NCI-H748 treated with DMSO at 0.1 percent for 48 hours (cell line): ENCODE data around the gene PON1.

Source experiments
- DNase-seq: peaks from one replicate; lab custom pipeline; 2025; lab: John Stamatoyannopoulos, UW

PON1 gene

DNA sequence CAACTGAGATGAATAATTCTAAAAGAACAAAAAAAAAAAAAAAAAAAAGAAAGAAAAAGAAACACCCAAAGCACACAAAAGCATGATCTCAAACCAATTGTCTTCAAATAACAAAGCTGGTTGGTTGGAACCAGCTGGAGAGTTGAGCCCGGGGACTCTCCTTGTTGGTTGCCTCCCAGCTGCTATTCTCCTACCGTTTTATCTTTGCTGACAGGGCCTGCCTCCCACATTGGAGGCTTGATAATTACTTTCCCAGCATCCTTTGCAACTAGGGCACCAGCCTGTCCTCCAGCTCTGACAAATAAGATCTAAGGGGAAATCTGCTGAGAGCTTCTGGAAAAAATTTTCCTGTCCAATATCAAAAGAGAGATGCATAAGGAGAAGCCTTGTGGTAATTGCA is 6.8 kb downstream of the PON1 start:
- no peak for DNase-seq

DNA sequence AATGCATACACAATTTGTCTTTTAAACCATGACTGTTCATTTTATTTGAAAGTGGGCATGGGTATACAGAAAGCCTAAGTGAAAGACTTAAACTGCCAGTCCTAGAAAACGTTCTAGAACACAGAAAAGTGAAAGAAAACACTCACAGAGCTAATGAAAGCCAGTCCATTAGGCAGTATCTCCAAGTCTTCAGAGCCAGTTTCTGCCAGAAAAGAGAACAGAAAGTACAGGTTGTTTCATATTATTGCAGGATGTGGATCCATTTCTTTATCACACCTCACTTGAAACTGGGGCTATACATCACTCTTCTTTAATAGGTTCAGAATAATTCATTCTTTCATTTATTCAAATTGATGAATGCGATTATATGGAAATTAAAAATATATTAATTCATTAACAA is 7.7 kb downstream of the PON1 start:
- no peak for DNase-seq

DNA sequence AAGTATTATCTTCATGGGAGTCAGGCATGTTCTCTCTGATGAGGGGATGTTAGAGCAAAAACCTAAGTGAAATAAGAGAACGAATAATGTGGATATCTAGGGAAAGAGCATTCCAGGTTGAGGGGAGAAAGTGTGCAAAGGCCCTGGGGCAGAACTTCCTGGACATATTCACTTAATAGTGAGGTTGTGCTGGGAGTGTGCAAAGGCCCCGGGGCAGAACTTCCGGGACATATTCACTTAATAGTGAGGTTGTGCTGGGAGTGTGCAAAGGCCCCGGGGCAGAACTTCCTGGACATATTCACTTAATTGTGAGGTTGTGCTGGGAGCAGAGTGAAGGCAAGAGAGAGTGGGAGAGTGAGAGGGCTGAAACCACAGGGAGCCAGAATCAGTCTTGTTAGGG is 11.8 kb downstream of the PON1 start:
- no peak for DNase-seq

DNA sequence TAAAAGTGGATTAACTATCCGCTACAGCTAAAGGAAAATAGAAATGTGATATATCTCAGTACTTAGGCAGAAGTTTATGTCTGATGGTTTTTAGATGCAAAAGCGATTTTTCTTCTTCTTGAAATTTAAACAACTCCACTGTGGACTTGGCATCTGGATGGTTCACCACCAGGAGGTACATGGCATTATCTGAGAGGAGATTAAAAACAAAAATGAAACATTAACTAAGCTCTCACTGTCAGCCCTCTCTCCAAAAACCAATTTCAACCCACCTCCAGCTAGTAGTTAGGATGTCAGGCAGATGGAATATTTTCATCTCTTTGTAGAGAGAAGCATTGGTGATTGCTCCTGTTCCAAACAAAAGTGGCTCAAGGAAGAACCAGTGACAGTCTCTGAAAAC is 12.9 kb downstream of the PON1 start:
- DNase-seq: no peak

DNA sequence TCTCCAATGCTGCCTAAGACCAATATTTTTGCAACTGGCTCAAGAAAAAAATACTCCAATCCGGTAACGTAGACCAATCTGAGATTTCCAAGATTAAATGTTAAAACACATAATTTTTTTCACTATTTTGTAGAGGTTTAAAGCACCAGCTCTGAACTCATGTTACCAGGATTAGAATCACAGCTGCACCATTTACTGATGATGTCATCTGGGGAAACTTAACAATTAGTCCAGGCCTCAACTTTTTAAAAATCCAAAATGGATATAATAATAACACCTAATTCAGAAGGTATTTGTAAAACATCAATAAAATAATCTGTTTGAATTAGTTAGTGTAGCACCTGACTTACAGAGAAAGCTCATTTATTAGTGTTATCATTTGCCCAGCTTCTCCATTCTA is 14.4 kb downstream of the PON1 start:
- DNase-seq: no peak

DNA sequence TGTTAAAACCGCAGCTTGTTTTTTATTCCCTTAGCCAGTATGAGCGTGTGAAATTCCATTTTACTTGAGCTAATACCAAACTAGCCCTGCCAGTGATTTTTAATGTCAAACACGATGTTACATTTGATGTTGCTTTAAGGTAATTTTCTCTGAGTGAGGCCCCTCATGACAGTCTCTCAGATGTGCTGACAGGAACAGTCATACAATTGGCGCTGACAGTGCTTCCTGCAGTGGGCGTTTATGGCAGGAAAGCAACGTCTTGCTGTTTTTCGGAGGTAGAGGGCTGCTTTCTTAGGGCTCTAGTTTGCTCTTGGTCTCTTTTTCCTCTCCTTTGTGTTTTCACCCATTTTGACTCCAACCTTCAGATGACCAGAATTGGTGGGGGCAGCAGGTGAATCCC is 19.3 kb downstream of the PON1 start:
- no peak for DNase-seq

DNA sequence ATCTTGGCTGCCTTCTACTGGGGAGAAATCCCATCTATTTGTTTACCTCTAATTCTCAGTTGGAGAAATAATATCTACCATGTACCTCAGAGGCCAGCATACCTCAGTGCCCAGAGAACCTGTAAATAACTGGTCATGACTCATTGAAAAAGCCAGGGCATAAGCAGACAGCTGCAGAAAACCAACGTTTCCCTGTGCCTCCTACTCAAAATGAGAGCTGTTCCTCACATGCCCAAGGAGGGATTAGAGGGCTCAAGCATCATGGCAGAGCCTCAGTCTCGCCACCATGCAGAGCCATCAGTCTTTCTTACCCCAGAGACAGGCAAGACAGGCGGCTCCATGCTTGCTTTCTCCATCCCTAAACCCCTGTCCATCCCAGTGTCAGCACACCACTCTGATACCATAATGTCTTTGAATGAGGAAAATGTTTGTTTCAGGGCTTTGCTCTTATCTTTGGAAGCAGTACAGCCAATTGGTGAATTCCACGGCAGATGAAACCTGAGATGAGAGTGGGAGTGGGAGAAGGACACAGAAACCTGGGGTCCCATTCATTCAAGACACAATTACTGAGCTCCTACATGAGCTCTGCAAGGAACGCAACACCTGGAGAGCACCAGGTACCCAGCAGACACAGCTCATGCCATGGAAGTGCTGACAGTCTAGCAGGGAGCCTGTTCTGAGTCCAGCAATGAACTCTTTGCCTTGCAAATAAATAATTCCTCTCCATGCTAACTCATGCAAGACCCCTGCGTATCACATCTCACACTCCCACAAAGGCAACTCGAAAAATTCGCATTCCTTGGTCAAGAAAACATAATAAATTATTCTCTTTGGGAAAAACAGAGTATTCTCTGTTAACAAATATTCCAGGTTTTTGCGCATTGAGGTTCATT is 21.1 kb downstream of the PON1 start:
- no peak for DNase-seq

DNA sequence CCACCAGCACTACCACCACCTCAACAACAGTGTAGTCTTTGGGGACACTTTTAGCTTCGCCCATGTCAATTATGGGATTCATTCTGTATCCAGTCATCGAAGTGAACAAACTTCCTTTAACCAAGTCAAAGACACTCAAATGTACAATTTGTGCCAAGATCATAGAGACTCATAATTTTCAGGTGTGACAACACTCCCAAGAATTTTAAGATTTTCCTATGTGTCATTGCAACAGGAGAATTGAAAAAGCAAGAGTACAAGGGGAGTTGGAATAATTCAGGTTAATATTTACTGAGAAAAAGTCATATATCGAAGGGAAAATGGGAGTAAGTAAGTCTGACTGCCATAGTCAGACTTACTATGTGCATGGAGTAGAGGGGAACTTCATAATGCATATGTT is 26.2 kb downstream of the PON1 start:
- no peak for DNase-seq

DNA sequence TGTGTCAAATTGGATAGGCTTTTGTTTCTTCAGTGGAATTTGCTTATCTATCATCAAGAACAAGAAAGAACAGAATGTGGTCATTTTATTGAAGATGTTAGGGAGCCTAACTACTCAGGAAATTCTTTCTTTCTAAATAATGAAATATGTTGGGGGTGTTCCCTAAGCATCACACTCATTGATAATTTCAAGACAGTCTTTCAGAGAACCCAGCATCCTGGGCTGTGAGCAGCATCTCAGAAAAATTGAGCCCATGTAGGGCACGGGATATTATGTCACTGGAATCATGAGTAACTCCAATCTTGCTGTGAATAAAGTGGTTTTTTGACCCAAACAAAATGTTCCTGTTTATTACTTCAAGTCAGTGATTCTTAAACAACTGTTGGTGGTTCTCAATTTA is 27.3 kb downstream of the PON1 start:
- DNase-seq: no peak

DNA sequence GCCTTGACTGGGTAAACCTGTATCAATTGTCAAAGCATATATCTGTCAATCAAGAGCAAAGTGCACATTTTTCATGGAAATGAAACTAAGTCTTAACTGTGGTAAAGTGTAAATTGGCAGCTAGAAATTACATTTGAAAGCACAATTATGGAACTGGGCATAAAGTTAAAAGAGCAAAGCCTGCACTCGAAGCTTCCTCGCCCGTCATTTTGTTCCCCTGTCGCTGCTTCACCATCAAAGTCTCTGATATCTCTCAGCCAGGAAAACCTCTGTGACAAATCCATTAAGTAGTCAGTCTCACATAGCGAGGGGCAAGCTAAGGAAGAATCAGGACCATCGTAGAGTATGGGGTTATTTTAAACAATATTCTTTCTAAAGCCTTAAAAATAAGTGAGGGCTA is 27.9 kb downstream of the PON1 start:
- no peak for DNase-seq

DNA sequence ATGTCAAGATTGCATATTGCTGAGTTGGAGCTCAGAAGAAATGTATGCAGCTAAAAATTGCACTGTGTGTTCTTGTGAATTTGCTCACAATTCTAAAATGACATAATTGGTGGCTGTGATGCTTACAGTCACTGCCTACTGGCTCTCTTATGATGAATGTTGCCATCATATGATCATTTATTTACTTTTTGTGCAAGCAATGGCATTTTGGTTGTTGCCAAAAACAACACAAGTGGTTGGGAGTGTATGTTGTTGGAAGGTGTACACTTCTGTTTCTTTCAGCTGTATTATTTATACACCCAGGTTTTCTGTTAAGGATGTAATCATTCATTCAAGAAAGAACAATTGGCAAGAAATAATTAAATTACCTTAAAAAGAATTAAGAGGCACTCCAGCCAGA is 28.9 kb downstream of the PON1 start:
- DNase-seq: no peak

DNA sequence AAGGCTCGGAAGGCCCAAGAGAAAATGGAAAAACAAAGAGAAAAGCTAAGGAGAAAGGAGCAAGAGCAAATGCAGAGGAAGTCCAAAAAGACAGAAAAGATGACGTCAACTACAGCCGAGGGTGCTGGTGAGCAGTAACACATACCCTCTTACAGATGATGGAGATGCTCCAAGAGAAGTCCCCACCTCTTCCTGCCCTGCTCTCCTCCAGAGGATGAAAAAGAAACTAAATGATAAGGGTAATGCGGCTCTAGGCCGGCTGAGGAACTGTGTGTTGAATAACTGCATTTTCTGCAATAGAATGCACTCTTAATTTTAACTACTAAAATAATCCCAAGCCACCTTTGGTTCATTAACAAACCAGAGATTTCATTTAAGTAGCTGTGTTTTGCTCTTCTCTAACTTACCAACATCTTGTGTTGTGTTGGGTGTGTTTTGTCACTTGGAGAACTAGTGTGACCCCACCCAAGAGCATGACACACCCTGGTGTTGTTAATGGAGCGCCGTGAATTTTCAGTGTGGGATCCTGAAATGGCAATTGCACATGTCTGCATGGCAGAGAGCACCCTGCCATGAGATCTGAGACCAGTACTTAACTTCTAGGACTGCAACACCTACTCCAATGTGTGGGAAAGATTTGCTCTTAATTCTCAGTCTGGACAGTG is 34.0 kb downstream of the PON1 start:
- DNase-seq: no peak

DNA sequence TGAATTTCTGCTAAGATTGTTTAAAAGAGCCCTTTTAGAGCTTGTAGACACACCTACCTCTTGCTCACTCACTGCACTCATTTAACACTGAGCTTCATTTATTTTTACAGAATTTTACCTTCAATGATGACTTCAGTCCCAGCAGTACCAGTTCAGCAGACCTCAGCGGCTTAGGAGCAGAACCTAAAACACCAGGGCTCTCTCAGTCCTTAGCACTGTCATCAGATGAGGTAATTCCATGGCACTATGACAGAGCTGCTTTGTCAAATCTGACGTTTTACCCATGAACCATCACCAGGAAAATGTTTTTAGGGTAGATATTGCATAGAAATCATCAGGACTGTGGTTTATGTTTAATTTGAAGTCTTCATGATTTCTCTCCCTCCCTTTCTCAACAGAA is 38.2 kb downstream of the PON1 start:
- DNase-seq: no peak

DNA sequence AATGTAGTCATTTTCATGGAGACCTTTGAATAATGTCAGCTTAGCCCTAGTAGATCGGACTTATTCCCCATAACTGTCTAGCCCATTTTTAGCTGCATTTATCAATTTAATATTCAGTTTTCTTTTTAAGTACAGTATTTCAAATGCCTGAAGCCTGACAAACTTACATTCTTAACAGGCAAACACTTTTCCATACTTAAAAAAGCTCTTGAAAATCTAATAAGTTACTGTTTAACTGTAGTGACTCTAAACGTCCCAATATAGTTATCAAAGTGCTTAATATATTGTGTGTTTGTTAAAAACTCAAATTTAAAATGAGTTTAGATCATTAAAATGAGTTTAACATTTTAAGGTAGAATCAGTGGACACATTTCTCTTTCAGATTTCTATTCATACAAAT is 44.9 kb downstream of the PON1 start:
- DNase-seq: no peak

DNA sequence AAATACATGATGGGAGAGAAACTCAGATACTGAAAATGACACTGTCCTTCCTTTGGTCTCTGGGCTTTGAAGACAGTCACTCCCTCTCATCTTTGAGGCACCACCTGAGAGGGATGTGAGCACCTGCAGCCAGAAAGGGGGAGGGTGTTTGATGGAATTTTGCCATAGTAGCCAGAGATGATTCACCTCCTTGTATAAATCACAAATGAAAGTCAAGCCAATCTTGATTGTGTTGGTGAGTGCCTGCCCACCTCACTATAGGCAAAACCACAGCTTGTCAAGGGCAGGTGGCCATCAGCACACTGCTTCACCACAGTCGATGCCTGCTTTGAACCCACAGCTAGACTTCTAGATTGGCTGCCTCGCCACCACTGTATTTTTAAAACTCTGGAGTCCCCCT is 48.2 kb downstream of the PON1 start:
- DNase-seq: no peak

DNA sequence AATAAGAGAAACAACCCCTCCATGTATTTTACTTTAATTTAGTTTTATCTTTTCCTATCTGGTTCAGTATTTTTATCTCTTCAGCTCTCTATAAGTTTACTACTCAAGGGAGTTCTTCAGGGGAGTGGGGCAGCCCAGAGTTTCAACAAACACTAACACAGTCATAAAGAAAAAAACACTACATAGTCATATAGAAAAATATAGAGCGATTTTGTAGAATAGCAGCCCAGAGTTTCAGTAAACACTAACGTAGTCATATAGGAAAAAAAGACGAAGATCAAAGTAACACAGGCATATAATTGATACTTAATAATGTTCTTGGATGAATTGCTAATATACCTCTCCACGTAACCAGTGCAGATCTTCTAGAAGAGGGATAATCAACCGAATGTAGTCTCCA is 54.7 kb downstream of the PON1 start:
- DNase-seq: no peak

DNA sequence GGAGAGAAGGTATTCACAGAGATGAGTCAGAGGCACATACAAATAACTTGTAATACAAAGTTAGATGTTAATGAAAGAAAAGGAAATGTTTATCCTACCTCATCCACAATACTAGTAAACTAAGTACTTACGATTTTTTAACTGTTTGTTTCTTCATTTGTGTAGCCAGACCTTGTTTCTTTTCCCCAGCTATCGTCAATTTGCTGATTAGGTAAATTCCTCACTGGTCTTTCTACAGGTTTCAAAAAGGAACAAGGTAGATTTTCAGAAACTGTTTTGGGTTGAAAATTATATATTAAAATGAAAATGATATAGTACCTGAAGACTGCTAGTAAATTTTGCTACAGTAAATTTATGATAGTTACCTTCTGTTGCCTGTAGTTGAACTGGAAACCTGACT is 56.6 kb downstream of the PON1 start:
- no peak for DNase-seq

DNA sequence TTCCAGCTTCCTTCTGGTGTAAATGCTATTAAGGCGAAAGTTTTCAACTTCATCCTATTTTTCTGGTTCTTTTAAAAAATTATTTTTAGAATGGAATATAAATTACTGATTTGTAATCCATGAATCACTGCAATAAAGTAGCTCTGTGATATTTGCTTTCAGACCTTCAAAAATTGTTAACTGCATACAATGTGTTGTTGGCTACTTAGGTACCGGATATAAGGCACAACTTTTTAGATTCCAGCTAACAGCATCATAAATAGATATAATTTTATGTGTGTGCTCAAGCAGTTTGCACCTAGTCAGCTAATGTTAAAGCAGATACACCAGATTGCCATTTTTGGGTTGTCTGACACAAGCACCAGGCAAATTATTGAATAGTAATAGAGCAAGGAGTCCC is 58.7 kb downstream of the PON1 start:
- DNase-seq: no peak

DNA sequence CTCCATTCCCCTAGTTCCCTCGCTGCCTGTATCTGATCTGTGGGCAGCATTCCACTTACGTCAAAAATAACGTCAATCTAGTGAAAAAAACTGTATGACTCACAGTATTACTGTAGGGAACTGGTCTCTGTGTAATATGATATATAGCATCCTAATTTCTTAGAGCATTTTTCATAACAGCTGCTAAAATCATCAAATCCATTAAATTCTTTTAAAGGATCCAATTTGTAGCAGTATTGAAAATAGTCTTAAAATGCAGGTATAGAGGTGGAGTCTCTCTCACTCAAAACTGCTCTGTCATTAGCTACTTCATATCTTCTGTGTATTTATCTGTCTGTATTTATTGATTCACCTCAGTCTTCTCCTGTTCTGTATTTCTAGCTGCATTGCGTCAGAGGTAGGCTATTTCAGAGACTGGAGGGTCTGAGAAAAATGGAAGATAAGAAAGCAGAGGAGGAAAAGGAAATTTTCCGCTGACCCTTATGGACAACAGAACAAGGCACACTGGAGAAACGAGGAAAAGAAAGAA is 59.9 kb downstream of the PON1 start:
- DNase-seq: no peak

DNA sequence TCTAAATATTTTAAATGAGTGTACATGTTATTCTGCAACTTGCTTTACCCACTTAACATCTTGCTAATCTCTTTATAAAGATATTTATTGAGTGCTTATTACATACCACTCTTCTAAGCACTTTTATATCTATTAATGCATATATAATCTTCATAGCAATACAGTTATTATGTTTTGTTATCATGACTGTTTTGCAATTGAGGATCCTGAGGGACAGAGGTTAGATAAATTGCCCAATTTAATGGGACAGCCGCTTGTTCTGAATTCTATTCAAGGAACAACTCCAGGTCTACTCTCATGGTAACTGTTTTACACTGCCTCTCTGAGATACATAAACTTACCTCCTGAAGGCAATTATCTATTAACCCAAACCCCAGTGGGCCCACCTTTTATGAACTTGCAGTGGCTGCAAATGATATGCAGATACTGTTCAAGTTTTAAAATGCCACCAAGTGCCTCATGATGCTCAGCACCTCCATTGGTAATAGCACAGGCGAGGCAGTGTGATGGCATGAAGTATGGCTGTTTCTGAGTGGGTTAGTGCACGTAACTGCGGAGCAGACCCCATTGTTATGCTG is 60.5 kb downstream of the PON1 start:
- no peak for DNase-seq

DNA sequence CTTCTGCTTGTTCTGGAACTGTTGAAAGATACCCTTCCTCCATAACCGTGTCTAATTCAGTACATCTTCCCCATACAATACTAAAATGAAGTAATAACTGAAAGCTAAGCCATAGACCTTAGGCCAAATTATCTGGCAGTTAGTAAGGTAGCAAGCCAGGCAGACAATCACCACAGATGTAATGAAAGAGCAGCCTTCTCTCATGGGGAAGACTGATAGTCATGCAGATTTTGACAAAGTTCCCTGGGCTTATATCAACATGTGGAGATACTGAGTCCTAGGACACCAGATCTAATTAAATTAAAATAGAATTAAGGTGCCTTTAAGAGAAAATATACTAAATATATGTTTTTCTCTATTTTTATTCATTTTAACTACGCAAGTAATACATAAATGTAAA is 61.5 kb downstream of the PON1 start:
- DNase-seq: no peak

DNA sequence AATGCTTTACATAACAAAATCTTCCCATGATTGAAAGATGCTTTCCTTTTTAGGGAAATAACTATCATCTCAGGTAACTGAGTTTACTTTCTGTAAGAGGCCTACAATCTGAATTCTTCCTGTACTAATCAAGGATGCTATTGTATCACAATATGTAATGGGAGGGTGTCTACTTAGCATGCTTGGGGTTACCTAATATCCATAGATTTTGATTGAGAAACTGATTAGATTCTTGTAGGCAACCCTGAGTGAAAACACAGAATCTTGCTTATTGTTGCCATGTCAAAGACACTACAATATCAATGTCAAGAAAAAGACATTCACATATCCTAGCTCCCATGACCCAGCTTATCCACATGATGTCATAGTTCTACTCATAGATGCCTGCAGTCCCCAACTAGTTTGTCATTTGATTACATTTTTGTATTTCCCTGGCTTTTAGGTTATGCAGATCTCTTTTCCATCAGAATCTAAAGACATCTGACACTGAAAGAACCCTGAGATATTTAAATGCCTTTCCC is 62.4 kb downstream of the PON1 start:
- no peak for DNase-seq

DNA sequence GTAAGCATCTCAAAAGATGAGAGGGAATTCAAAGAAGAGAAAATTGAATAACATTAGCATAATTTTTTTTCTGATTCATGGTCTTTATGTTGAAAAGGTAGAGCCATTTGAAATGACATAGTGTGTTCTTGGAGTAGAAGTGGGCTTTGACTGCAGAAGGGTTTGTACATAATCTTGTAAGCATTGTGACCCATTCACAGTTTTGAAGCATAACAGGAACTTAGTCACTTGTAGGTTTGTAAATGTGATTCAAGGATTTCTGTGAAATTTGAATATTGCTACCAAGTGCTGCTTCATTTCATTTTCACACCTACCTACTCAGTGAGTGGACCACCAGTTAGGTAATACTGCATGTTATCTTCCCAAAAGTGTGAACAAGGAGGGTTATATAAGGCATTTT is 68.6 kb downstream of the PON1 start:
- DNase-seq: no peak
